ENCODE results near the gene RNF223.

DNA sequence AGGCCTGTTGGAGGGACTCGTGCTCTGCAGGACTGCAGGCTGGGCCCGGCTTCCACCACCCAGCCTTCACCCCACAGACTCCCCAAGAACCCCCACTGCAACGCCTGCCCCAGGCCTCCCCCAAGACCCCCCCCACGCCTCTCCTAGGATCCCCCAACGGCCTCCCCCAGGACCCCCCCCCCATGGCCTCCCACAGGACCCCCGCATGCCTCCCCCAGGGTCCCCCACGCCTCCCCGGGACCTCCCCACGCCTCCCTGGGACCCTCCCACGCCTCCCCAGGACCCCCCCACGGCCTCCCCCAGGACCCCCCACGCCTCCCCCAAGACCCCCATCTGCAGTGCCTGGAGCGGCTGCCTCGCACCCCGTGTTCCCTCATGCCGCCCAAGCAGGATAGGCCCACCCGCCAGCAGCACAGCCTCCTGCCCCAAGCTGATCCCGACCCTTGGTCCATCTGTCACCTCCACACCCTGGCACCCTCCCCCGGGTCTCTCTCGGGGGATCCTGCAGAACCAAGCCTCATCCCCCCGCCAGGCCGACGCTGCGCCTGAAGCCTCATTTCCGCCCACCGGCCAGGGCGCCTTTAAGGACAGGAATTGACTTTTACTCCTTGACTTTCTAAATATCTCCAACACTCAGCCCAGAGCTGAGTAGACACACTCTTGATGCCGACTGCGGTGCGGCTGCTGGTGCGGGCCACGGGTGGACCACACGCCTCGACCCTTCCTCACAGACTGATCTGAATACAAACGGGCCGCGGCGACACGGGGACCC, 14.1 kb upstream of the RNF223 start:
- TF ChIP-seq, protein P1, sequence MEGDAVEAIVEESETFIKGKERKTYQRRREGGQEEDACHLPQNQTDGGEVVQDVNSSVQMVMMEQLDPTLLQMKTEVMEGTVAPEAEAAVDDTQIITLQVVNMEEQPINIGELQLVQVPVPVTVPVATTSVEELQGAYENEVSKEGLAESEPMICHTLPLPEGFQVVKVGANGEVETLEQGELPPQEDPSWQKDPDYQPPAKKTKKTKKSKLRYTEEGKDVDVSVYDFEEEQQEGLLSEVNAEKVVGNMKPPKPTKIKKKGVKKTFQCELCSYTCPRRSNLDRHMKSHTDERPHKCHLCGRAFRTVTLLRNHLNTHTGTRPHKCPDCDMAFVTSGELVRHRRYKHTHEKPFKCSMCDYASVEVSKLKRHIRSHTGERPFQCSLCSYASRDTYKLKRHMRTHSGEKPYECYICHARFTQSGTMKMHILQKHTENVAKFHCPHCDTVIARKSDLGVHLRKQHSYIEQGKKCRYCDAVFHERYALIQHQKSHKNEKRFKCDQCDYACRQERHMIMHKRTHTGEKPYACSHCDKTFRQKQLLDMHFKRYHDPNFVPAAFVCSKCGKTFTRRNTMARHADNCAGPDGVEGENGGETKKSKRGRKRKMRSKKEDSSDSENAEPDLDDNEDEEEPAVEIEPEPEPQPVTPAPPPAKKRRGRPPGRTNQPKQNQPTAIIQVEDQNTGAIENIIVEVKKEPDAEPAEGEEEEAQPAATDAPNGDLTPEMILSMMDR (IDR thresholded peaks at IDR 0.05 in 8 of 11, conservative IDR thresholded peaks at IDR 0.05 in 3 of 11) = no peak
- TF ChIP-seq POLR2AphosphoS5 (IDR thresholded peaks at IDR 0.05) (no peak), POLR2A (IDR thresholded peaks at IDR 0.05) (no peak)

All from spleen (tissue), 7 donors.